GM21515 (cell line): ENCODE data around the gene CAPN12.

Experiments used
- ATAC-seq: cut with Tn5 transposase; IDR thresholded peaks from one replicate; pipeline ENCODE4 v1.9.1; 2021; ENCODE audit not compliant: unreplicated experiment

Gene CAPN12

DNA sequence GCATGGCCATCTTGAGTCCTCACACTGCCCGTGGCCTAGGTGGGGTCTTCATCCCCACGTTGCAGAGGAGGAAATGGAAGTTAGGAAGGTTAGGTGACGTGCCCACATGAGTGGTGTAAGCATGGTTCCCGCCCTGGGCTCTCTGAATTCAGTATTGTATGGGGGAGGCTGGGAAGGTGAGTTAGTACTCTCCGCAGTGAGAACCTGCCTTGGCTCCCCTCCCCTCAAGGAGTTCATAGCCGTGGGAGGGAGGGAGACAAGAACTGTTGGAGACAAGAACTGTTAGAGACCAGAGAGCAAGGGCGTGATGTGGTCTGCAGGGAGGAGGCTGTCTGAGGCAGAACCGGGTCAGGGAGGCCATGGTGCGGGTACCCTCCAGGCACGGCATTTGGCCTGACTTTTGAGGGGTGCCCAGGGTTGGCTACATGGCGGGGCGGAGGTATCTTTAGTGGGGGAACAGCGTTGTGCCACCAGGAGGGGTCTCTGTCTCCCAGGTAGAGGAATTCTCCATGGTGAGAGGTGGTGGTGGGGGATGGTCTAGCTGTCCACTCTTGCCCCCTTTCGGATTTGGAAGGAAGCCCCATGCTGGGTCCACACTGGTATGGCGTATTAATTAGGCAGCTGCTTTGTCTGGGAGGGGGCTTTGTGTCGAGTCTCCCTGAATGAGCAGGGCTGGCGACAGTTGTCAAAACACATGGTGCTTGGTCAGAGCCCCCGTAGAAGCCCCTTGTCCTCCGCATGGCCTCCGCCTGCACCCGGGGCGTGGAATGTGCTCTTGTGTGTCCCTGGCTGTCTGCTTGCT is 45.8 kb downstream of the CAPN12 start:
- ATAC-seq: no peak

DNA sequence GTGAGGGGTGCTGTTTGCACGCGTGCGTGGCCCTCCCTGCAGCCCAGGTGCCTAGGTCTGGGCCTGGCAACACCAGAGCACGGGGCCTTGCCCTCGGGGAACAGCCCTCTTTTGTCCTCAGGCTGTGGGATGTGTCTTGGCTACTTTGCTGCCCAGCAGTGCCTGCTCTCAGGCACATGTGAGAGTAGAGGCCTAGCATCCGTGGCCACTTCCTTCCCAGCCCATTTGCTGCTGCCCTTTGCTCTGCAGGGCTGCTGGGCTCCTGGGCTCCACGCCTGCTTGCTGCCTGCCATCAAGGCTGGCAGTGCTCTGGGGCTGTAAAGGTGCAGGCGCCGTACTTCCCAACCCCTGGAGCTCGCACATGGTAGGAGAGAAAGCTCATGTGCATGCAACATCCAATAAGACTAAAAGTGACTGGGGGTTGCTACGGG is 46.6 kb downstream of the CAPN12 start:
- ATAC-seq: no peak

DNA sequence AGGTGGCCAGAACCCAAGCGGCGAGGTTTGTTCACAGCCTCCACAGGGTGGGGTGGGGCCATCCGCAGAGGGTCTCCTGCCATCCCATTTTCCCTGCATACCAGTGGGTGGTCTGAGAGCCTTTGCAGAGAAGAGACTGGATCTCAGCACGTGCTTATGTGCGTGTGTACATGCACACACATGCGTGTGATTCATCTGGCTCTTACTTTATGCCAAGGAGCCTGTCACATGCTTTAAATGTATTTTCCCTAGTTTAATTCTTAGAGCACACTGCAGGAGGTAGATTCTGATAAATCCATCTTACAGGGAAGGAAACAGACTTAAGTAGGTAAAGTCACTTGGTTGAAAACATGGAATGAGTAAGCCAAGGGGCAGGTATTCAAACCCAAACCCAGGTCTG is 47.1 kb downstream of the CAPN12 start:
- no peak for ATAC-seq

DNA sequence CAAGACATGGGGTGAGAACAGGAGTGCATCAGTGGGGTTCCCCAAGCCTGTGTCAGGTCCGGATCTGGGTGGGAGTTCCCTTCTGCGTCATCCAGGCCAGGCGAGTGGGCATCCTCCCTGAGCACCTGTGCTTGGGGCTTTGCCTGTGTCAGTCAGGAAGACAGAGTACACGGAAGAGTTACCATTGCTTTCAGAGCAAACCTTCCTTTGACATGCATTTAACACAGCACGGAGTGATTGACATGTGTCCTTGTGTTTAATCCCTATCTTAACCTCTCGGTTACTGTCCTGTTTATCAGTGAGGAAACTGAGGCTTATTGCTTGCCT is 47.6 kb downstream of the CAPN12 start:
- ATAC-seq: no peak

DNA sequence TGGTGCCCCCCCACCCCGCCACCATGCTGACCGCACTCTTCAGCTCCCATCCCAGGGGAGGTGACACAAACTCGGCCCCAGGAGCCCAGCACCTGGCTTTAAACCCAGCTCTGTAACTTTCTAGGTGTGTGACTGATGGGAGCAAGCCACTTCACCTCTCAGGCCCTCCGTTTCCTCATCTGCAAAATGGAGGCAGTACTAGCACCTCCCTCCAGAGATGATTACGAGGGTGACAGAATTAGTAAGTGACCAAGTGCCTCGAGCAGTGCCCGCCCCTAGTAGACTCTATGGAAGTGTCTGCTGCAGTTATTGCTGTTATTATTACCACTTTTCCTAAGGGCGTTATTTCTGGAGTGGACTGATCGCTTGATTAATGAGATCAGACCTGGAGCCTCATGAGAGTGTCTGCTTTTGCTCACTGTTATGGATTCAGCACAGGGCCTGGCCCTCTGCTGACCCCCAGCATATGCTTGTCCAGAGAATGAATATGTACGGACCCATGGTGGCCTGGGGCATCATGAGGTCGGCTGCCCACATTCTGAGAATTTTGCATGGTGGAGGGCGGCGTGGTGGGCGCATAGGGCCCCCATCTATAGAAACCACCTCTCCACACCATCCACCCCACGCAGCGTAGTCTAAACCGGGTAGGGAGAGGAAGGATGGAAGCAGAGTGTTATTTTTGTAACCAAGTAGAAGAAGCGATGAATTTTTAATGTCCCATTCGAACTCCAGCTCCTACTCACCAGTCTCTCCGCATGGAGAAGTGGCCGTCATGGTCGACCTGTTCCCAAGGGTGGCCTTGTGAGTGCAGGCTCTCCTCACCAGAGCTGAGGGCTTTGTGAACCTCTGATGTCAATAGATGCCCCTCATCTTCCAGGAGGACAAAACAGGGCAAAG is 48.2 kb downstream of the CAPN12 start:
- ATAC-seq: no peak

DNA sequence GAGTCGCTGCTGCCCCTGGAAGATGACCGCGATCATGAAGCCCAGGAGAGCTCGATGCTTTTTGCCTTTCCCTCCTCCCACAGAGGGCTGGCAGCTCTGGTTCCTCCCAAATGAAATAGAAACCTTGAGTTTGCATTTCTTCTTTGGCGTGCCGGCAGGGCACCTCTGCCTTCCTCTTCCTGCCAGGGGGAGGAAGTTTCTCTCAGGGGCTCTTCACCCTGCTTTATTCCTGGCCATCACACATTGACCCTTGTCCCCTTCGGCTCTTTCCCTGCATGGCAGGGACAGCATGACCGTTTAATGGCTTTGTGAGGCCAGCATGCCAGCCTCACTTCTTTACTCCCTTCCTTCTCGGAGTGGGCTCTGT is 49.0 kb downstream of the CAPN12 start:
- no peak for ATAC-seq

DNA sequence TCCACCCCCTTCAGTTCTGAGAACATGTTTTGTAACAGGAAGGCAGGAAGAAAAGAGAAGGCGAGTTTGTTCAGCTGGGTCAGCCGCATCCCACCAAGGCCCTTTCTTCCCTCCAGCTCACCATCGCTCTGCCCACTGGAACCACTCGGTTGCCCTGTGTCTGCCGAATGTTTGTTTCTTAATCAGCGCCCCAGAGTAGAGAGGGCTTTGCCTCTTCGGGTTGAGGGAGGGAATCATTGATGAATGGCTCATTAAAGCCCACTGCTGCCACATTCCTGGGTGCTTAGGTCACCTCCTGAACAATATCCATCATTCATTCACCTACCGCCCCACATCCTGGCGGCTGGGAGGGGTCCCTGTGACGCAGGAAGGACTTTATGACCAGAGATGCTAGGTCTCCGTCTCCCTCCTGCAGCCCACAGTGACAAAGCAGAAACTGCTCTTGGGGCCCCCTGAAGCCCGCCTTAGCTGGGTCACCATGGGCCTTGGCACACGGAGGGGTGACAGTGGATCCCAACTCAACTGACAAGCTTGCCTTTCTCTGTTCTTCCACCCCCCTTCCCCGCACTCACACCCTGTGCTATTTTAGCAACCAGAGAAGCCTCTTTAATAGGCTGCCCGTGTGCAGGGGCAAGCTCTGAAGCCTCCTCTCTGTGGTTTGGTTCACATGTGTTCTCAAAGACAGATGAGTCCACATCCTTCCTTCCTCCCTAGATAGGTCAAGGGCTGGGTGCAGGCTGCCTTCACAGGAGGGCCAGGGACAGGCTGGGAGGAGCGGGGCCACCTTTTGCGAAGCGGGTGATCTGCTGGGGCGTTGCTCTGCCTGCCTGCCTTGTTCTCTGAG is 50.7 kb downstream of the CAPN12 start:
- no peak for ATAC-seq

DNA sequence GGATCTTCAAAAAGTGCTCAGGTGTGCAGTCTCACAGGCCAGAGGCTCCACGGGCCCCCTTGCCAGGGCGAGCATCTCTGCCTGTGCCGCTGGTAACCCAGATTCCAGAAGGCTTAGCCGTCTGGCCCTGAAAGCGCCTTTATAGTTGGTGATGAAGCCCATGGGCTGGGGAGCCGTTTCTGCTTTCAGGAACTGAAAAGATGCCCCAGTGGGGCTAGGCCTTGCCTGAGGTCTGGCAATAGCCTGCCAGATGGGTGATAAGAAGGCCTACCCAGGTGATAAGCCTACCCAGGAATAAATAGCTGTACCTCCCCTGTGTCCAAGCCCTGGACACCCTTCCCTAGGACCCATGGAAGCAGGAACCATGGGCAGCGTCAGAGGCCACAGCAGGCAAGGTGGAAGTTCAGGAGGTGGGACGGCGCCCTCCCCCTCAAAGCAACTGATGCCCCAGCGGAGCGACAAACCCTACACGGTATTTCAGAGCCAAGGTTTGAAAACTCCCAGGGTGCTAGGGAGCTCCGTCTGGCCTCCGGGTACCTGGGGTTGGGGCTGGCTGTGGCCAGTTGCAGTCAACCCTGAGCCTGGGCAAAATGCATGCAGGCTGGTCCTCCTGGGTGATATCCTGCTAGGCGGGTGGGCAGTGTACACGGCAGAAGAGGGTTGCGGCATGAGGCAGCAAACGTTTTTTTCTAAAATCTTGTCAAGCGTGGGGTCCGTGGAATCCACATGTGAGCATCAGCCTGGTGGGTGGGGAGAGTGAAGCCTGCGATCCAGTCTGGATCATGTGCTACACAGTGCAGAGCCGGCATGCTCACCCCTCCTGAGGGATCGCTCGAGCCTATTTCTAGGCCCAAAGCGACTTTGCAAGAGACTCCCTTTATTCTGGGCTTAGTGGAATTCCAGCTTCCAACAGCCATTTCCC is 51.6 kb downstream of the CAPN12 start:
- no peak for ATAC-seq

DNA sequence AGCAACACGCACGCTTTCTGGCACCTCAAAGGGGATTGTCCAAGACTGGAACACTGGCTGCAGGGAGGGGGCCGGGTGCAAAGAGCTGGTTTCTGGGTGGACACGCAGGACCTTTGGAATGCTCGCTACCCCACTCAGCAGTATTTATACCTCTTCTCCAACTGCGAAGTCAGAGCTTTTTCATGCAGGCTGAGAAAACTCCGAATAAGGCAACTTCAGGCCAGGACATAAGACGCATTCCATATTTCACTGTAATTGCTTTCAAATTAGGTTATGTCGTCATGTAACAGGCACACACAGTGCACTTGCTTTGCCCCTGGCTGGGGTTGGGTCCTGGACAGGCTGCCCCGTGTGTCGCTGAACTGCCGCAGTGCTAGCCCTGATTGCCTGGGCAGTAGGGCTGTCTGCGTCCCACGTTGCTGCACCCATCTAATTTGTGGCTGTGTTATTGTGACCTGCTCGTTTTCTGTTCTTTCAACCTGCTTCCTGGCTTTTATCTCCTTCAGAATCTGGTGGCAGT is 52.3 kb downstream of the CAPN12 start:
- ATAC-seq: no peak

DNA sequence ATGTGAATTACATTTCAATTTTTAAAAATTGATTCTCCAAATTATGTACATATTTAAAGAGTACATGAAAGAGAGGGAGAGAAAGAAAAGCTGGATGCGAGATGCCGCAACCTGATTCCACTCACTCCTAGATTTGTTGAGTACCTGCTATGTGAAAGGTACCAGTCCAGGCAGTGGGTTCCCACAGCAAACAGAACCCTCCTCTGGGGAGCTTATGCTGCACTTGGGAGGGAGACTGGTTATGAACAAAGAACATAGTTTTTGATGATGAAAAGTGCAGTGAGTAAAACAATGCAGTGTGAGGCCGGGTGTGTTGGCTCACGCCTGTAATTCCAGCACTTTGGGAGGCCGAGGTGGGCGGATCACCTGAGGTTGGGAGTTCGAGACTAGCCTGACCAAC is 53.4 kb downstream of the CAPN12 start:
- no peak for ATAC-seq

DNA sequence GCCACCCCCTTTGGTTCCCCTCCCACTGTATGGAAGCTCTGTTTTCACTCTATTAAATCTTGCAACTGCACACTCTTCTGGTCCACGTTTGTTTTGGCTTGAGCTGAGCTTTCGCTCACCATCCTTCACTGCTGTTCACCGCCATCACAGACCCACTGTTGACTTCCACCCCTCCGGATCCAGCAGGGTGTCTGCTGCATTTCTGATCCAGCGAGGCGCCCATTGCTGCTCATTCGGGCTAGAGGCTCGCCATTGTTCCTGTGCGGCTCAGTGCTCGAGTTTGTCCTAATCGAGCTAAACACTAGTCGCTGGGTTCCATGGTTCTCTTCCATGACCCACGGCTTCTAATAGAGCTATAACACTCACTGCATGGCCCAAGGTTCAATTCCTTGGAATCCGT is 54.1 kb downstream of the CAPN12 start:
- no peak for ATAC-seq

DNA sequence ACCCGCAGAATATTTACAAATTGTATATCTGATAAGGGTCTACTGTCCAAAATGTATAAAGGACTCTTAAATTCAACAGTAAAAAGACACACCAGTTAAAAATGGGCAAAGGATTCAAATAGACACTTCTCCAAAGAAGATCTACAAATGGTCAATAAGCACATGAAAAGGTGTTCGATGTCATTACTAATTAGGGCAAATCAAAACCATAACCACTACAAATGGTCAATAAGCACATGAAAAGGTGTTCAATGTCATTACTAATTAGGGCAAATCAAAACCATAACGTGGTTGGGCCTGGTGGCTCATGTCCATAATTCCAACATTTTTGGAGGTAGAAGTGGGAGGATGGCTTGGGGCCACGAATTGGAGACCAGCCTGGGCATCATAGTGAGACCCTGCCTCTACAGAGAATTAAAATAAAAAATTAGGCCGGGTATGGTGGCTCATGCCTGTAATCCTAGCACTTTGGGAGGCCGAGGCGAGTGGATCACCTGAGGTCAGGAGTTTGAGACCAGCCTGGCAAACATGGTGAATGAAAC is 56.4 kb downstream of the CAPN12 start:
- ATAC-seq: no peak

DNA sequence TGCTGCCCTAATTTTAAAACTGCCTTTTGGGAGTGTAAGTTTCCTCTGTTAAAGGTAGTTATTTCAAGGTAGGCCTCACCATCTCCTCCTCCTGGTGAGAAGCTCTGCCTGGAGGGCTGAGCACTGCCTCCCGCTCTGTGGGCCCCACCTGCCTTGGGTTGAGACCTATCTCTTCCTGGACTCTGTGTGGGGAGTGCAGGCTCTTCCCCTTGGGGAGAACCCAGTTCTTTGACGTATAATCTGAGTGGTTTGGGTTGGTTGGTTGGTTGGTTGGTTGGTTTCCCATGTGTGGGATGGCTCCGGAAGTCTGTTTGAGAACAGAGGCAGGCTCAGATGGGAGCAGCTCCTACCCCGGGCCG is 57.8 kb downstream of the CAPN12 start:
- ATAC-seq: no peak

DNA sequence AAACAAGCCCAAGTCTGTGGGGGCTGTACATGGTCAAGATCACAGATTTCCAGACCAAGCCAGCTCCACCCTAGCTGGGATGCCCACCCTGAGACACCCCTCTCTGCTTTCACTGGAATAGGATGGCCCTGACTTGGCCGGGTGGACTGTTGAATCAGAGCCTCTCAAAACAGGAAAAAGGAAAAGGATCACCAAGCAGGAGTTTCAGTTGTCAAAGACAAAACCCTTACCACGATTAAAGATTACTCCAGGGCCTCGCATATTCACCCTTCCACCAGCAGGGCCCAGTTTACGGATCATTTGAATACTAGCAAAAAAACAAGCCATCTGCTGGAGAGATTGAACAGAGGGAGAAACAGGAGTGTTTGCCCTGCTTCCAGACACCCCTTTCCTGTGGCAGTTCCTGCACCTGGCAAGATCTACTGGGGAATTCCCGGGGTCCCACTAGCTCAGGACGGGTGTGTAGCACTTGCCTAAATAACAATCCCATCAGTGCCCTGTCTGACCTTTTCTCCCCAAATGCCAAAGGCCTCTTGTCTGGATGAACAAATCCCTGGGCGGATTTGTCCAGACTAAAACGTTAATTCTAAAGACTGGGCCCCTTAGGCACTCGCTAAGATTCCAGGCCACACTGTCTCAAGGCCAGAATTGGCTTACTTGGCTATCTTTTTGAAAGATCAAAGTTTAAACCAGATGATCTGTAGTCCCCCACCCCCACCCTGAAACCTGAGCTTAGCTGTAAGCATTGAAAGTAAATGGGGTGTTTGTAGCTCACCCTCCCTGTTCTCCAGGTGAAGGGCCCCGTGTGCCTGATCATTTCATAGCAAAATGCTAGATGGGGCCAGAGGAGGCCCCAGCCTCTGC is 58.4 kb downstream of the CAPN12 start:
- ATAC-seq: no peak

DNA sequence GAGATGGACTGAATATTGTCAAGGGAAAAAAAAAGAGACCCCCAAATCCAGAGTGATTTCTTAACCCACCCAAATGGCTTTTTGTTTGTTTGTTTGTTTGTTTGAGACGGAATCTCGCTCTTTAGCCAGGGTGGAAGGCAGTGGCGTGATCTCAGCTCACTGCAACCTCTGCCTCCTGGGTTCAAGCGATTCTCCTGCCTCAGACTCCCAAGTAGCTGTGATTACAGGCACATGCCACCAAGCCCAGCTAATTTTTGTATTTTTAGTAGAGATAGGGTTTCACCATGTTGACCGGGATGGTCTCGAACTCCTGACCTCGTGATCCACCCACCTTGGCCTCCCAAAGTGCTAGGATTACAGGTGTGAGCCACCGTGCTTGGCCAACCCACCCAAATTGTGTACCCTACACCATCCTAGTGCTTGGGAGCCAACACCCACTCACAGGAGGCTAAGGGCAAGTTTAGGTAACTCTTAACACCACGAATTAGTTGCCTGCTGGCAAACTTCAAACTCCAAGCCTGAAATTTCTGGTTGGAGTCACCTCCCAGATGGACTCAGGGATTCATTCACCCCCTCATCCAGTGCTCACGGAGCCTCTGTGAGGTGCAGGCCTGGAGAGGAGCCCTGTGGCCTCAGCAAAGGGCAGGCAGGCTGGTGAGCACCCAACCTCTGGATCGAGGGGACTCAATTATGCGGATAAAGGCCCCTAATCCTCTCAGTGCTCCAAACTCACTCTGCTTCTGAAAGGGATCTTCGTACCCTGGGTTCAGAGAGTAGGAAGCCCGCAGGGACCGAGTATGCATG is 59.2 kb downstream of the CAPN12 start:
- ATAC-seq: no peak

DNA sequence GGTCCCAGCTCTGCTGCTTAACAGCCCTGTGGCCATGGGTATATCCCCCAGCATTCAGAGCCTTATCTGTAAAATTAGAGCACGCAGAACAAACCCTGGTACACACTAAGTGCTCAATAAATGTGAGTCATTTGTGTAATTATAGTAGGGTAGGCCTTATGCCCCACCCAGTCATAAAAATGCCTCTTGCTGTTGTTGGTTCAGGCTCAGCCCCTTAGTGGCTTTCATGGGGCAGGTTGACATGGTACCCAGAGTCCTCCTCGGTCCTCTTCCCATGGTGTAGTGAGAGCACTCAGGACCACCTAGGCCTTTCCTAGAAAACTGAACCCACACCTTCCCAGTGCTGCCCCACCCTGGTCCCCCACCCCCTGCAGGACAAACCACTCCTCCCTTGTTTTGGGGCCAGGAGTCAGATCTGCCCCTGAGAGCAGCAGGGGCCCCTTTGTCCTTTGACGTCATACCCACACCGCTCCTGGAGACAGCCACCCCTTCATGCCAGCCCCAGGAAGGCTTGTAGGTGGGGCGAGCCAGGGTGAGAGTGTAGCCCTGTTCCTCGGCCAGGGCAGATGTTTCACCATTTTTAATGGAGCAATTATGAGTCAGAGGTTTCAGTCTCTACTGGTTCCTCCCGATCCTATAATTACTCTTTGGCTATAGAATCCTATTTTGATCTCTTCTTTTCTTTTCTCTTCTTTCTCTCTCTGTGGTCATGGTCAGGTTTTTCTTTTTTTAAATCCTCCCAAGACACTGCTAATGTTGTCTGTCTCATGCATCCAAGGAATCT is 60.0 kb downstream of the CAPN12 start:
- ATAC-seq: no peak

DNA sequence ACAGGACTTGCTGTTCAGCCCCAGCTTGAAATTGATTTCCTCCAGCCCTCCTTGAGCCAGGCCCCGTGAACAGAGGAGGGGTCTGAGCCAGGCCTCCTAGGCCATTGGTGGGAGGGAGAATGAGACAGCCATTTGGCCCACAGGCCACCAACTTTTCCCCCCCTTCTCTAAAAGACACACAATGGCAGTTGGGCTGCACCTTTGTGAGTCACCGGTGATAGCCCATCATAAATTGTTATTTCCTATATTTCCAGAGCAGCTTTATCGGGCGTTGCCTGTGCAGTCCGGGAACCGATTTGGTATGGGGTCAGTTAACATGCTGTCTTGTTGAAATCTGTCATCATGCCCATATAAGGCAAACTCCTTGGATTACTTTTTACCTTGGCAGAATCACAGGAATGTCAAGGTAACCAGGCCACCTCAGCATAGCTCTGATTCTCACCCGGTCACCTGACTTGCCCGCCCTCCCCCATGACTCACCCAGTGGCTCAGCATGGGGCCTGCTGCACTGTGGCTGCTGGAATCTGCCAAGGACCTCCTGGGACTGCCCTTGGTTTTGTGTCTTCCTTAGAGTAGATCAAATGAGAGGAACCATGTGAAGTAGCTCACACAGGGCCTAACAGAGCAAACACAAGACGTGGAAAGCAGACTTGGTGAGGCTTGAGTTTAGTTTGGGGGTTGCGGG is 60.7 kb downstream of the CAPN12 start:
- ATAC-seq: no peak
